OCI-LY1 (cell line): ENCODE results near the gene ENG.

Experiments
- EZH2 ChIP-seq: fragments of 200-600 bp; sonication (generic), shearing (Covaris generic); IDR thresholded peaks from 2 replicates; pipeline ENCODE4 v1.8.0; 2017; ENCODE audit warnings: borderline replicate concordance, mixed run types, mild to moderate bottlenecking, antibody characterized with exemption, low read length, moderate library complexity, mixed read lengths
- TF ChIP-seq, protein P1 (sequence below): fragments of 200-600 bp; sonication (generic), shearing (Covaris generic); IDR thresholded peaks from 2 replicates; pipeline ENCODE4 v1.5.1; 2017; ENCODE audit warnings: mild to moderate bottlenecking, antibody characterized with exemption, low read length, moderate library complexity, mixed read lengths

DNA sequence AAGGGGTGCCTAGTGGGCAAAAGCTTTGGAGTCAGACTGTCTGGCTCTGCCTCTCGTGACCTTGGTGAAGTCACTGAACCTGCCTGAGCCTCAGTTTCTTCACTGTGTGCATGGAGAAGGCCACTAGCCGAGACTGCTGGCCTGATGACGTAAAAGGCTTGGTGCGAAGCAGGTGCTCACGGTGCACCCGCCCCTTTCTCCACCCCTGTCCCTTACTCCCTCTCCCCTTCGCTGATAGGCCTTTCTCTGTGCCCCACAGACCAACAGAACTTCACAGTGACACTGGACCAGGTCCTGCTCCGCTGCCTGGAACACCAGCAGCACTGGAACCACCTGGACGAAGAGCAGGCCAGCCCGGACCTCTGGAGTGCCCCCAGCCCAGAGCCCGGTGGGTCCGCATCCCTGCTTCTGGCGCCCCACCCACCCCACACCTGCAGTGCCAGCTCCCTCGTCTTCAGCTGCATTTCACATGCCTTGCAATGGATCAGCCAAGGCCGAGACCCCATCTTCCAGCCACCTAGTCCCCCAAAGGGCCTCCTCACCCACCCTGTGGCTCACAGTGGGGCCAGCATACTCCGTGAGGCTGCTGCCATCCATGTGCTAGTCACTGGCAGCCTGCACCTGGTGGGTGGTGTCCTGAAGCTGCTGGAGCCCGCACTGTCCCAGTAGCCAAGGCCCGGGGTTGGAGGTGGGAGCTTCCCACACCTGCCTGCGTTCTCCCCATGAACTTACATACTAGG, 41.4 kb downstream of the ENG start:
- TF ChIP-seq, protein P1, sequence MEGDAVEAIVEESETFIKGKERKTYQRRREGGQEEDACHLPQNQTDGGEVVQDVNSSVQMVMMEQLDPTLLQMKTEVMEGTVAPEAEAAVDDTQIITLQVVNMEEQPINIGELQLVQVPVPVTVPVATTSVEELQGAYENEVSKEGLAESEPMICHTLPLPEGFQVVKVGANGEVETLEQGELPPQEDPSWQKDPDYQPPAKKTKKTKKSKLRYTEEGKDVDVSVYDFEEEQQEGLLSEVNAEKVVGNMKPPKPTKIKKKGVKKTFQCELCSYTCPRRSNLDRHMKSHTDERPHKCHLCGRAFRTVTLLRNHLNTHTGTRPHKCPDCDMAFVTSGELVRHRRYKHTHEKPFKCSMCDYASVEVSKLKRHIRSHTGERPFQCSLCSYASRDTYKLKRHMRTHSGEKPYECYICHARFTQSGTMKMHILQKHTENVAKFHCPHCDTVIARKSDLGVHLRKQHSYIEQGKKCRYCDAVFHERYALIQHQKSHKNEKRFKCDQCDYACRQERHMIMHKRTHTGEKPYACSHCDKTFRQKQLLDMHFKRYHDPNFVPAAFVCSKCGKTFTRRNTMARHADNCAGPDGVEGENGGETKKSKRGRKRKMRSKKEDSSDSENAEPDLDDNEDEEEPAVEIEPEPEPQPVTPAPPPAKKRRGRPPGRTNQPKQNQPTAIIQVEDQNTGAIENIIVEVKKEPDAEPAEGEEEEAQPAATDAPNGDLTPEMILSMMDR, result no peak
- TF ChIP-seq EZH2, result no peak
